Measurements from ENCODE around the gene TNNI3K. TPM values are rescaled to one million over a fixed set of nuclear protein-coding genes. Genes with fewer than 3 reads are reported as not detected.

Gene TNNI3K
- total RNA-seq, 2 donors from 2014 or later: 0.50 TPM; not detected in 1

DNA sequence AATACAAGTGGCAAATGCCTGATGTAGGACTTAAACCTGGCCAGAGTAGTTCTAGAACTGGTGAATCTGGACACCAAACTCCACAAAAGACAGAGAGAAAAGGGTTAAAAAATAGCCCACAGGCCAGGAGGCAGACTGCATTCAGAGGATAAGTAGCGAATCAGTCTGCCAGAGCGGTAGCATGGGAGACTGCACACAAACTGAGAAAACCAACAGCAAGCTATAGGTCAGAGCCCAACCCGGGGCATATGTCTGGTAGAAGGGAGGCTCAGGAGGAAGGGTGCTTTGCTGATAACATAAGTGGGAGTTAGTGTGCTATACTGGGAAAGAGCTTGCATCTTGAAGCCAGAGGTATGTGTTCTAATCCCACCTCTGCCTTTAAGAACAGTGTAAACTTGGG lies 273.3 kb downstream of the TNNI3K start:
- H3K36me3 Mint-ChIP-seq (ENCODE audit: low read depth): no peaks in the 10 kb centered on the region
- peaks cover 3% of the 10 kb centered on the region for H3K4me1 Mint-ChIP-seq
- ATAC-seq: no peak
- H3K9me3 ChIP-seq (ENCODE audit: control insufficient read depth, low read length, poor library complexity, severe bottlenecking): no peaks in the 10 kb centered on the region
- no peak overlapping the region for H3K27ac Mint-ChIP-seq
- H3K27me3 Mint-ChIP-seq: peaks cover 10% of the 10 kb centered on the region
- no peak overlapping the region for H3K4me3 Mint-ChIP-seq
- no peak for DNase-seq

DNA sequence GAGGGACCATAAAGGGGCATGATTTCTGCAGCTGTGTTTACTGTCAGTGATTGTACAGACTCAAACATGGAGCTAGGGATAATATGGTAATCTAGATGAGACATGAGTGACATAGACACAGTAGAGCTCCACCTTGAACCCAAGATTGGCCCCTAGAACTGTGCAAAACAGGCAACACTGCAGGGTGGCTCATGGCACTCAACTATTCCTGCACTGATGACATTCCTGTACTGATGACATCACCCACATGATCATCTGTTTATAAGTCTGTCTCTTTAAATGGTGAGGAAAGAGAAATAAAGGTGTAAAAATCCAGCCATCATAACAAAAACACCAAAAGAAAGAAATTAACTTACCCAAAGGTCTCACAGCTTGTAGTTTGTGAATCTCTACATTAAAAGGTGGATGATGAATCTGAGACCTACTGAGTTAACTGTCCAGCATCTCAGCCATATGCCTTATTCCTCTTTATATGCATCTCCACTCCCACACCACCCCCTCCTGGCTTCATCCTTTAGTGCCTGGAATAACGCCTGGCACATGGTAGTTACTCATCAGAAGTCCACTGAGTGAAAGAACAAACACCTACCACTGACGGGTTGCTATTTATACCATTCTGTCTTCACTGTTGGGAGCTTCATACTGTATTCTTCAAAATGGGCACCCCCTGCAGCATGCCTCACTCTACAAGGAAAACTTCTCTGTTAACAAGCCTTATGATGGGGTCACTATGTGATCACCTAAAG lies 277.2 kb downstream of the TNNI3K start, which contains the start of gene LRRC53:
LRRC53 (minus strand) TSS at position 442 of the 746 bp plus-strand sequence. CDS start 29,262 bp downstream, outside the sequence.
- ATAC-seq (no peak), DNase-seq (no peak)
- Mint-ChIP-seq H3K4me1 (no peaks in the 10 kb centered on the region), H3K27me3 (no peaks in the 10 kb centered on the region), H3K27ac (no peak within 1 kb of the TSS), H3K4me3 (no peak within 1 kb of the TSS), H3K36me3 (ENCODE audit: low read depth) (no peaks in the 10 kb centered on the region)
- no peaks in the 10 kb centered on the region for H3K9me3 ChIP-seq (ENCODE audit: control insufficient read depth, low read length, poor library complexity, severe bottlenecking)

DNA sequence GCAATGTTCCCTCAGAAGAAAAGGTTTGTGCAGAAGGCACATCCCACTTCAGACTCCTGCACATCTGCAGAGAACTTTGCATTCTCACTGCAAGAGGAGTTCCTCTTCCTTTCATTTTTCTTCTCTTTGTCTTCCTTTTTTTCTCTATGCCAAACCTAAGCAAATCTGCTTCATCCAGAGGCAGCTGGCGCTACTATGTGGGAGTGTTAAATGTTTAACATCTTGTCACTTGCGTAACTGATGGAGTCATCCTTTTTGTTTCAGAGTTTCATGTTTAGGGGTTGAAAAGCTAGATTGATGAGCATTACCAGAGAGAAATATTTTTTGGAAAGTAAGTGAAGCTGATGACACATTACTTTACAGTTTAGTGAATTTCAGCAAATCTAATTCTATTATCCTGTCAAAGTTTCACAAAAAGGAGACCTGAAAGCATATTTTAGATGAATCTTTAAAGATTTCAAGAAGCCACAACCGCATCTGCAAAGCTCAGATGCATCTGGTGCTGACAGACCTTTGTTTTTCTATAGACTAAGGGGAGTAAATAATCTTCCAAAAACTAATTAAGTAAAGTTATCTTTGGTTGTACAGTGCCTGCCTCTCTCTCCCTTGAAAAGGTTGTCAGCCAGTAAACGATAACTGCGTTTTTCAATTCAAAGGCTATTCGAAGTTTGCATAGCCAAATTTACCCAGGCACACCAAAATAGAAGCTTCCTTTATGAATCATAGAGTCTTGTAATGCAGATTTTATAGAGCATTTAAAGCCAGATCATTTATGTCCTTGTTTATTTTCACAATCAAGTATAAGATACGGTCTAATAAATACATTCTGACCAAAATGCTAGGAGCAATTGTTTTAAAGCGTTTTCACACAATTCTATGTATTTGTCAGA lies 278.5 kb downstream of the TNNI3K start:
- no peaks in the 10 kb centered on the region for H3K27me3 Mint-ChIP-seq
- no peak overlapping the region for H3K4me3 Mint-ChIP-seq
- H3K36me3 Mint-ChIP-seq (ENCODE audit: low read depth): no peaks in the 10 kb centered on the region
- ATAC-seq (no peak), DNase-seq (no peak)
- H3K27ac Mint-ChIP-seq: no peak overlapping the region
- H3K4me1 Mint-ChIP-seq: no peaks in the 10 kb centered on the region
- H3K9me3 ChIP-seq (ENCODE audit: control insufficient read depth, low read length, poor library complexity, severe bottlenecking): no peaks in the 10 kb centered on the region

DNA sequence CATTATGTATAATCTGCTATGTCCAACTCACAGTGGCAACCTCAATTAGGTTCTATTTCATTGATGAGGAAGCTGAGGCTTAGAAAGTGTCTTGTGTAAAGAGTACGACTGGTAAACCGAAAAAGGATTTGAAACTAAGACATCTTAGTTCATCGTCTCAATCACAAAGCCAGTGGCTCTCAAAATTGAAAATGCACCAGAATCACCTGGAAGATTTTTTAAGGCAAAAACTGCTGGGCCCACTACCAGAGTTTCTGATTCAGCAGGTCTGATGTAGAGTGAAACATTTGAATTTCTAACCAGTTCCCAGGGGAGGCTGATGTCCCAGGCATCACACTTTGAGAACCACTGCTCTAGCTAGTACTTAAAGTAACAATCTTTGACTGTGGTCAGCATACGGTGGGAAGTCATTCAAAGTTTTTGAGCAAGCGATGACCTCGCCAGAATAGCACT lies 282.4 kb downstream of the TNNI3K start:
- no peak overlapping the region for H3K4me3 Mint-ChIP-seq
- DNase-seq (no peak), ATAC-seq (no peak)
- H3K27me3 Mint-ChIP-seq: peaks cover 18% of the 10 kb centered on the region
- H3K4me1 Mint-ChIP-seq: no peaks in the 10 kb centered on the region
- H3K36me3 Mint-ChIP-seq (ENCODE audit: low read depth): no peaks in the 10 kb centered on the region
- no peak overlapping the region for H3K27ac Mint-ChIP-seq
- no peaks in the 10 kb centered on the region for H3K9me3 ChIP-seq (ENCODE audit: control insufficient read depth, low read length, poor library complexity, severe bottlenecking)

DNA sequence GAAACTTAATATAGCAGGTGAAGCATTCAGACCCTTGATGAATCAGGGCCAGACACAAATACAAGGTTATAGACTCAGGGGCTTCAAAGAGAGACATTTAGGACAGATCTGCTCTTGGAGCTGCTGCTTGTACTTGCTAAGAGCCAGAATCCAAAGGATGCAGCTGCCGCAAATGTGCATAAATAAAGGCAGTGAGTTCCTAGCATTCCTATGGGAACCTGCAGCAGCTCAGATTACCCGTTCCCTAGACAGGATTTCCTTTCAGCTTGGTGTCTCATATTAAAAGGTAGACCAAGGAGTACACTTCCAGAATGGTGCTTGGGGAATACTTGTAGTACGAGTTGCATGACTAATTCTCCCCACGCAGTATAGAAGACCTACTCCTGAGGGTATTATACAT lies 287.0 kb downstream of the TNNI3K start:
- Mint-ChIP-seq H3K36me3 (ENCODE audit: low read depth) (no peaks in the 10 kb centered on the region), H3K4me3 (no peak overlapping the region), H3K27me3 (peaks cover 28% of the 10 kb centered on the region), H3K27ac (no peak overlapping the region), H3K4me1 (no peaks in the 10 kb centered on the region)
- DNase-seq: no peak
- H3K9me3 ChIP-seq (ENCODE audit: control insufficient read depth, low read length, poor library complexity, severe bottlenecking): no peaks in the 10 kb centered on the region
- no peak for ATAC-seq

GRCh38 chr1:74523873-74524480 lies 288.8 kb downstream of the TNNI3K start:
- Mint-ChIP-seq H3K36me3 (ENCODE audit: low read depth) (no peaks in the 10 kb centered on the region), H3K27ac (no peak overlapping the region), H3K4me1 (no peaks in the 10 kb centered on the region), H3K27me3 (peaks cover 28% of the 10 kb centered on the region), H3K4me3 (no peak overlapping the region)
- ATAC-seq: no peak
- DNase-seq: no peak
- H3K9me3 ChIP-seq (ENCODE audit: control insufficient read depth, low read length, poor library complexity, severe bottlenecking): no peaks in the 10 kb centered on the region

DNA sequence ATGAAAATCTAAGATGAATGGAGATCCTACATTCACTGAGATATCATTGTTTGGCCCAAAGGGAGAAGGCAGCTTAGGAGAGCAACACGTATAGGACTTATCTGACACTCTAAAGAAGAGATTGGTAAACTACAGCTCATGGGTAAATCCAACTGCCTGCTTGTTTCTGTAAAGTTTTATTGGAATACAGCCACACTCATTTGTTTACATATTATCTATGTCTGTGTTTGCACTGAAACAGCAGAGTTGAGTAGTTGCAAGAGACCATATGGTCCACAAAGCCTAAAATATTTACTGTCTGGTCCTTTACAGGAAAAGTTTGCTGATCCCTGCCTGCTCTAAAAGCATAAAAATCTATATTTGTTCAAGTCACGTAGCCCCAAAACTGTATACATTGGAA lies 291.5 kb downstream of the TNNI3K start:
- DNase-seq (no peak), ATAC-seq (no peak)
- Mint-ChIP-seq H3K4me3 (no peak overlapping the region), H3K4me1 (no peaks in the 10 kb centered on the region), H3K27me3 (peaks cover 19% of the 10 kb centered on the region), H3K27ac (no peak overlapping the region), H3K36me3 (ENCODE audit: low read depth) (no peaks in the 10 kb centered on the region)
- no peaks in the 10 kb centered on the region for H3K9me3 ChIP-seq (ENCODE audit: control insufficient read depth, low read length, poor library complexity, severe bottlenecking)

GRCh38 chr1:74528123-74528522 lies 292.9 kb downstream of the TNNI3K start:
- Mint-ChIP-seq H3K36me3 (ENCODE audit: low read depth) (no peaks in the 10 kb centered on the region), H3K27me3 (peaks cover 8% of the 10 kb centered on the region), H3K4me3 (no peak overlapping the region), H3K27ac (no peak overlapping the region), H3K4me1 (no peaks in the 10 kb centered on the region)
- no peak for DNase-seq
- no peak for ATAC-seq
- H3K9me3 ChIP-seq (ENCODE audit: control insufficient read depth, low read length, poor library complexity, severe bottlenecking): no peaks in the 10 kb centered on the region

GRCh38 chr1:74530892-74531291 lies 295.7 kb downstream of the TNNI3K start:
- no peaks in the 10 kb centered on the region for H3K9me3 ChIP-seq (ENCODE audit: control insufficient read depth, low read length, poor library complexity, severe bottlenecking)
- Mint-ChIP-seq H3K27me3 (no peaks in the 10 kb centered on the region), H3K4me1 (no peaks in the 10 kb centered on the region), H3K4me3 (no peak overlapping the region), H3K36me3 (ENCODE audit: low read depth) (no peaks in the 10 kb centered on the region), H3K27ac (no peak overlapping the region)
- ATAC-seq: no peak
- no peak for DNase-seq

GRCh38 chr1:74531796-74532195 lies 296.6 kb downstream of the TNNI3K start:
- DNase-seq (no peak), ATAC-seq (no peak)
- Mint-ChIP-seq H3K27me3 (no peaks in the 10 kb centered on the region), H3K36me3 (ENCODE audit: low read depth) (no peaks in the 10 kb centered on the region), H3K4me1 (no peaks in the 10 kb centered on the region), H3K4me3 (no peak overlapping the region), H3K27ac (no peak overlapping the region)
- H3K9me3 ChIP-seq (ENCODE audit: control insufficient read depth, low read length, poor library complexity, severe bottlenecking): no peaks in the 10 kb centered on the region

DNA sequence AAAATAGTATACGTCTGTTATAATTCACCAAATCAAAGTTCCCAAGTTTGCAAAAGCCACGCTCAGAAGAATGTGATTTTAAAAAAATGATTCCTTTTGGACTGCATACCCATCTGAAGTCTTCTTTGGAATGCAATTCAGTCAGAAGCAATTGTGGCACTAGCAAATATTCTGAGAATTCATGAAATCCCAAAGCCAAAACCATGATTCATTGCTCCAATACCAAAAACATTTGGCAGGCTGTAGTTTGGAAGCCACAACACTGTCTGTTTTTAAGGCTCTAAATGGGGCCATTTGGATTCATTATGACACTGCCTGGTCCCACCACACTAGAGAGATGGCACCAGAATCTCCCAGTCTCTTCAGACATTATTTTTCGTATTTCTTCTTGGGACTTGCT lies 299.1 kb downstream of the TNNI3K start:
- Mint-ChIP-seq H3K4me3 (no peak overlapping the region), H3K4me1 (no peaks in the 10 kb centered on the region), H3K36me3 (ENCODE audit: low read depth) (no peaks in the 10 kb centered on the region), H3K27ac (no peak overlapping the region), H3K27me3 (no peaks in the 10 kb centered on the region)
- H3K9me3 ChIP-seq (ENCODE audit: control insufficient read depth, low read length, poor library complexity, severe bottlenecking): no peaks in the 10 kb centered on the region
- DNase-seq: no peak
- no peak for ATAC-seq

GRCh38 chr1:74545821-74546220 lies 310.6 kb downstream of the TNNI3K start:
- Mint-ChIP-seq H3K4me1 (no peaks in the 10 kb centered on the region), H3K4me3 (no peak overlapping the region), H3K36me3 (ENCODE audit: low read depth) (no peaks in the 10 kb centered on the region), H3K27ac (no peak overlapping the region), H3K27me3 (peaks cover 33% of the 10 kb centered on the region)
- DNase-seq (no peak), ATAC-seq (no peak)
- no peaks in the 10 kb centered on the region for H3K9me3 ChIP-seq (ENCODE audit: control insufficient read depth, low read length, poor library complexity, severe bottlenecking)
